ENCODE measurements around the gene NGDN.
"Not testable (repeated sequence)": the region's sequence is repeated elsewhere in the genome, so short reads cannot be mapped to it uniquely, and the experiment has no call there.

DNA sequence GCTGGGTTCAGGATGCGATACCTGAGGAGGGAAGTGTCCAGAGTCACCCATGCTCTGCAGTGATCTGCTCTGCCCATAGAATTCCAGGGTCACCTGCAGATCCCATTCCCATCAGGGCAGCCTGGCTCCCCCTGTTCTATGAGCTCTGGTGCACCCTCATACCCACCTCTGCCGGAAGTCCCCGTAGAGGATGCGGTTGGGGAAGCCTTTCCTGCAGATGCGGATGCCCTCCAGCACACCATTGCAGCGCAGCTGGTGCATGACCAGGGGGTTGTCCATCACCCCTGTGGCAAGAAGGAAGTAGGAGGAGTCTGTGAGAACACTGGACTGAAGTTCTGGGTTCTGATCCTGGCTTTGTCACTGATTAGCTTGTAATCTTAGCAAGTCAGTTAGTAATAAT, 43.7 kb upstream of the NGDN start:
- TF ChIP-seq, protein P1, sequence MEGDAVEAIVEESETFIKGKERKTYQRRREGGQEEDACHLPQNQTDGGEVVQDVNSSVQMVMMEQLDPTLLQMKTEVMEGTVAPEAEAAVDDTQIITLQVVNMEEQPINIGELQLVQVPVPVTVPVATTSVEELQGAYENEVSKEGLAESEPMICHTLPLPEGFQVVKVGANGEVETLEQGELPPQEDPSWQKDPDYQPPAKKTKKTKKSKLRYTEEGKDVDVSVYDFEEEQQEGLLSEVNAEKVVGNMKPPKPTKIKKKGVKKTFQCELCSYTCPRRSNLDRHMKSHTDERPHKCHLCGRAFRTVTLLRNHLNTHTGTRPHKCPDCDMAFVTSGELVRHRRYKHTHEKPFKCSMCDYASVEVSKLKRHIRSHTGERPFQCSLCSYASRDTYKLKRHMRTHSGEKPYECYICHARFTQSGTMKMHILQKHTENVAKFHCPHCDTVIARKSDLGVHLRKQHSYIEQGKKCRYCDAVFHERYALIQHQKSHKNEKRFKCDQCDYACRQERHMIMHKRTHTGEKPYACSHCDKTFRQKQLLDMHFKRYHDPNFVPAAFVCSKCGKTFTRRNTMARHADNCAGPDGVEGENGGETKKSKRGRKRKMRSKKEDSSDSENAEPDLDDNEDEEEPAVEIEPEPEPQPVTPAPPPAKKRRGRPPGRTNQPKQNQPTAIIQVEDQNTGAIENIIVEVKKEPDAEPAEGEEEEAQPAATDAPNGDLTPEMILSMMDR (IDR thresholded peaks at IDR 0.05; ENCODE audit: low read depth, low read length, missing input control), result not testable (repeated sequence)
- TF ChIP-seq TAF1 (conservative IDR thresholded peaks at IDR 0.05); YY1 (IDR thresholded peaks at IDR 0.05); ATF3 (IDR thresholded peaks at IDR 0.05); RXRA (IDR thresholded peaks at IDR 0.05); FOXA1 (IDR thresholded peaks at IDR 0.05); GABPA (IDR thresholded peaks at IDR 0.05 in 1 of 2, conservative IDR thresholded peaks at IDR 0.05 in 1 of 2): not testable (repeated sequence)
- TF ChIP-seq, protein P2, sequence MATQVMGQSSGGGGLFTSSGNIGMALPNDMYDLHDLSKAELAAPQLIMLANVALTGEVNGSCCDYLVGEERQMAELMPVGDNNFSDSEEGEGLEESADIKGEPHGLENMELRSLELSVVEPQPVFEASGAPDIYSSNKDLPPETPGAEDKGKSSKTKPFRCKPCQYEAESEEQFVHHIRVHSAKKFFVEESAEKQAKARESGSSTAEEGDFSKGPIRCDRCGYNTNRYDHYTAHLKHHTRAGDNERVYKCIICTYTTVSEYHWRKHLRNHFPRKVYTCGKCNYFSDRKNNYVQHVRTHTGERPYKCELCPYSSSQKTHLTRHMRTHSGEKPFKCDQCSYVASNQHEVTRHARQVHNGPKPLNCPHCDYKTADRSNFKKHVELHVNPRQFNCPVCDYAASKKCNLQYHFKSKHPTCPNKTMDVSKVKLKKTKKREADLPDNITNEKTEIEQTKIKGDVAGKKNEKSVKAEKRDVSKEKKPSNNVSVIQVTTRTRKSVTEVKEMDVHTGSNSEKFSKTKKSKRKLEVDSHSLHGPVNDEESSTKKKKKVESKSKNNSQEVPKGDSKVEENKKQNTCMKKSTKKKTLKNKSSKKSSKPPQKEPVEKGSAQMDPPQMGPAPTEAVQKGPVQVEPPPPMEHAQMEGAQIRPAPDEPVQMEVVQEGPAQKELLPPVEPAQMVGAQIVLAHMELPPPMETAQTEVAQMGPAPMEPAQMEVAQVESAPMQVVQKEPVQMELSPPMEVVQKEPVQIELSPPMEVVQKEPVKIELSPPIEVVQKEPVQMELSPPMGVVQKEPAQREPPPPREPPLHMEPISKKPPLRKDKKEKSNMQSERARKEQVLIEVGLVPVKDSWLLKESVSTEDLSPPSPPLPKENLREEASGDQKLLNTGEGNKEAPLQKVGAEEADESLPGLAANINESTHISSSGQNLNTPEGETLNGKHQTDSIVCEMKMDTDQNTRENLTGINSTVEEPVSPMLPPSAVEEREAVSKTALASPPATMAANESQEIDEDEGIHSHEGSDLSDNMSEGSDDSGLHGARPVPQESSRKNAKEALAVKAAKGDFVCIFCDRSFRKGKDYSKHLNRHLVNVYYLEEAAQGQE (IDR thresholded peaks at IDR 0.05), result not testable (repeated sequence)

Measured in liver (tissue), 3 donors.